Left colon (tissue), 2 donors: Measurements from ENCODE around the gene SLC25A39. TPM values are rescaled to one million over a fixed set of nuclear protein-coding genes. Genes with fewer than 3 reads are reported as not detected.
A peak's percentile ranks its signal among the peaks of the same experiment; 100 is the strongest.
"Not testable (repeated sequence)": the region's sequence is repeated elsewhere in the genome, so short reads cannot be mapped to it uniquely, and the experiment has no call there.

ENCODE experiments used
- ATAC-seq: fragments of 200-7000 bp; cut with Tn5 transposase; one replicate; pipeline ENCODE4 v1.9.1; 2020; ENCODE audit warnings: mild to moderate bottlenecking, moderate library complexity
- DNase-seq, 2 donors: peaks; one replicate each; pipeline ENCODE4 v3.0.0-alpha.2; 2020
- intact Hi-C, 2 donors: fragments of 100-400 bp; cut with DNase I in 1 of 2; cut with micrococcal nuclease in 1 of 2; formaldehyde crosslinking; loops; one replicate each; pipeline versions ENCODE4 v1.11.2 to v1.14.0; 2022; cut with DNase I, micrococcal nuclease
- total RNA-seq, 2 donors: library from RNA; stranded (reverse); fragmentation: NEBNext Ultra II Directional; extraction: Animal tissue kit (Norgen Biotek cat#: 25700); gene quantifications; one replicate each; pipeline ENCODE4 v1.2.1, GENCODE V29; 2021
- donor health status: DM: no; HTN: no; CAD: no.
- donor health status: DM: yes; HTN: yes; CAD: no.

The SLC25A39 gene
- total RNA-seq, 2 donors from 2014 or later = 137 to 148 TPM

DNA sequence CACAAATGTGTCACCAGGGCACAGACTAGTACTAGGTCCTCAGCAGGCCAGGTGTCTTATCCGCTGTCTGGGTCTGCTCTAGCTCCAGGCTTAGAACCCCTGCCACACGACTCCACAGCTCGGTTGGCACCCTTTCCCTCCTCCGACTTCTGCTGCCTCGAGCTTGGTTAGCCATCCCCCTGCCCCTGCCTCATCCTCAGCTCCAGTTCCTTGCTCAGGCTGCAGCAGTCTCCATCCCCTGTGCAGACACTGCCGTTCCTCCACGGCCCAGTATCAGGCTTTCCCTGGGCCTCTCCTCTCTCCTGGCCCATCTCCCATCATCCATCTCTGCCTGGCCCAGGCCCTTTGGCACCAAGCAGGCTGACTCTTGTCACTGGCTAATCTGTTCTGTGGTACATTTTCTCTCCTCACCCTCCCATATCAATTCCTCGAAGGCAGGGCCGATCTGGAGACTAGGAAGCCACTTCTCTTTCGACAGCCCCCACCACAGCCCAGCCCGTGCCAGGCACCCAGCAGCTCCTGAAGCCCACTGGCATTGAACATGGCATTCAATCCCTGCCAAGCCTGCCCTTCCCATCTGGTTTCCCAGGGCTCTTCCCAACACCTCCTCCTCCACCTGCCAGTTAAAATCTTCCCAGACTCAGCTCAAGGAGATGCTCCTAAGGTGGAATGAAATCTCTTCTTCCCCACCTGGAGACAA is 19.0 kb upstream of the SLC25A39 start:
- no peak for ATAC-seq
- no peak for DNase-seq
- intact Hi-C loops = no loop called here

- DNase-seq, intact Hi-C loops, ATAC-seq: not testable (repeated sequence)
Observed at GRCh38 chr17:44340553-44340952, 15.9 kb upstream of the SLC25A39 start.

- intact Hi-C loops = no loop called here
- no peak for ATAC-seq
Observed at GRCh38 chr17:44338702-44339101, 14.1 kb upstream of the SLC25A39 start.

GRCh38 chr17:44335968-44336367 is 11.3 kb upstream of the SLC25A39 start:
- ATAC-seq = no peak

More at GRCh38 chr17:44338702-44339101, 14.1 kb upstream of the SLC25A39 start:
- DNase-seq = no peak

GRCh38 chr17:44335564-44335963 is 10.9 kb upstream of the SLC25A39 start:
- no peak for ATAC-seq

More at GRCh38 chr17:44335968-44336367, 11.3 kb upstream of the SLC25A39 start:
- intact Hi-C loops = no loop called here
- DNase-seq = no peak

GRCh38 chr17:44334727-44335126 is 10.1 kb upstream of the SLC25A39 start:
- intact Hi-C loops = loop anchor here in 1 of 2 donors (5.0 kb wide), 1 partner anchor 122 kb away; no protein-coding TSS in a partner anchor
- ATAC-seq (no peak), DNase-seq (no peak)

More at GRCh38 chr17:44335564-44335963, 10.9 kb upstream of the SLC25A39 start:
- DNase-seq = no peak
- intact Hi-C loops = no loop called here

DNA sequence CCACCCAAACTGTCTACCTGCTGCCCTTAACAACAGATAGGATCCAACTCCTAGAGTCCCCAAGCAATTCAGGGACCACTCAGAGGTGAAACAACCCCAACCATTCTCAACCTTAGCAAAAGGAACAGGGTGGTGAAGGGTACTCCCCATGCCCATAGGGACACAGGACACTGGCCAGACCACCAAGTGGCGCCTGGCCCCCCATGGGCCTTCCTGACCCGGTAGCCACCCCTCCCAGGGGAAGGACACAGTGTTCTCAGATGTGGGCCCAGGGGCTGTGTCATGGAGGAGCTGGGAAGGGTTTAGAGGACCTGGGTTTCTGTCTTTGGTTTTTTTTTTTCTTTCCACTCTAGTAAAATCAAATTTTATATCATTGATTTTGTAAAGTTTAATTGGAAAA is 9.7 kb upstream of the SLC25A39 start:
- intact Hi-C loops = loop anchor here in 1 of 2 donors (5.0 kb wide), 1 partner anchor 122 kb away; no protein-coding TSS in a partner anchor
- no peak for ATAC-seq
- DNase-seq = no peak

- intact Hi-C loops = loop anchor here in 1 of 2 donors (5.0 kb wide), 1 partner anchor 121 kb away; no protein-coding TSS in a partner anchor
- peak; percentile 92 for ATAC-seq
- DNase-seq = peak in 1 of 2 donors; percentile 50
Observed at GRCh38 chr17:44333371-44333770, 8.7 kb upstream of the SLC25A39 start.

DNA sequence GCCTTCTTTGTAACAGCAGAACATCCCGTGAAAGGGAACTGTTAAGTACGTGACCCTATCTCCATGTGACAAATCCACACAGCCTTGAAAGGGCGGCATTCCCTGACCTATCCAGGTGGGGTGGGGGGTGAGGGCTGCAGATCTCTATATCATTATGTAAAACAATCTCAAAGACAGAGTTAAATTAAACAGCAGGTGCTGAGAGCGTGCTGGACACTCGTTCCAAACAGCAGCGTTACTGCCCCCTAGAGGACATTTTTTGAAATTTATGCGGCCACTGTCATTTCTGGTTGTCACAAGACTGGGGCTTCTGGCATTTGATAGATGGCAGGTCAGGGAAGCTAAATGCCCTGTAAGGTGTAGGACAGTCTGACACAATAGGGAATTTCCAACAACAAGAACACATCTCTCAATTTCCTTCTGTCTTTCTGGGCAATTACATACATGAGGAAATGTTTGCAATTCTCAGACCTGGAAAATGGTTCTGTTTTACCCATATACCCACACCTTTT is 6.7 kb upstream of the SLC25A39 start:
- peak; percentile 38 for ATAC-seq
- intact Hi-C loops = loop anchor here in 1 of 2 donors (5.0 kb wide), 1 partner anchor 119 kb away; no protein-coding TSS in a partner anchor
- peak; percentile 63 to 75 for DNase-seq

DNA sequence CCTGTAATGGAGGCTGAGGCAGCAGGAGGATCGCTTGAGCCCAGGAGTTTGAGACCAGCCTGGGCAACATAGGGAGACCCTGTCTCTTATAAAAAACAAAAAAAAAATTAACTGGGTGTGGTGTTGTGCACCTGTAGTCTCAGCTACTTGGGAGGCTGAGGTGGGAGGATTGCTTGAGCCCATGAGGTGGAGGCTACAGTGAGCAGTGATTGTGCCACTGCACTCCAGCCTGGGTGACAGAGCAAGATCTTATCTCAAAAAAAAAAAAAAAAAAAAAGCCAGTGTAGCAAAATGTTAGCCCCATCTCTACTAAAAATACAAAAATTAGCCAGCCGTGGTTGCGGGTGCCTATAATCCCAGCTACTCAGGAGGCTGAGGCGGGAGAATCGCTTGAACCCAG is 5.6 kb upstream of the SLC25A39 start:
- intact Hi-C loops = loop anchor here in 1 of 2 donors (5.0 kb wide), 1 partner anchor 118 kb away; no protein-coding TSS in a partner anchor
- DNase-seq, ATAC-seq: not testable (repeated sequence)

- DNase-seq, ATAC-seq: not testable (repeated sequence)
- intact Hi-C loops = loop anchor here in 1 of 2 donors (5.0 kb wide), 1 partner anchor 107 kb away; no protein-coding TSS in a partner anchor
Observed at GRCh38 chr17:44329516-44329915, 4.9 kb upstream of the SLC25A39 start.

GRCh38 chr17:44327715-44328449 is 3.3 kb upstream of the SLC25A39 start:
- ATAC-seq = no peak
- intact Hi-C loops = loop anchor here in 1 of 2 donors (5.0 kb wide), 1 partner anchor 106 kb away; no protein-coding TSS in a partner anchor
- DNase-seq = no peak

DNA sequence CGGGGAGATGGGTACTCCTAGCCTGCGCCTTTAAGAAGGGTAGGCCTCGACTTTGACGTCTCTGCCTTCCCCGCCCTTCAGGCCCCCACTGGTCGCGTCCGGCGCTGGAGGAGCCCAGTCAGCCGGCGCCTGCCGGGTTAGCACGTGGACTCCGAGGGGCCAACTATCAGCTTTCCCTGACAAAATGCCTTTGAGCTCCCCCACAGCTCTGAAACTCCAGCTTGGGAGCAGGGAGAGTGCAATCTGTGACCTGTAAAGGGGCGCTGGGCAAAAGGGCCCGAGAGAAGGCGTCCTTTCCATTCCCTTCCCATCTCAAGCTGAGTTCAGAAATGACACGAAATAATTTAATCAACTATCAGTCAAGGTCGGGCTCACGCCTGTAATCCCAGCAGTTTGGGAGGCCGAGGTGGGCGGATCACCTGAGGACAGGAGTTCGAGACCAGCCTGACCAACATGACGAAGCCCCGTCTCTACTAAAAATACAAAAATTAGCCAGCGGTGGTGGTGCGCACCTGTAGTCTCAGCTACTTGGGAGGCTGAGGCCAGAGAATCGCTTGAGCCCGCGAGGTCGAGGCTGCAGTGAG is 2.3 kb upstream of the SLC25A39 start:
- intact Hi-C loops = loop anchor here in 1 of 2 donors (5.0 kb wide), 1 partner anchor 105 kb away; no protein-coding TSS in a partner anchor
- peak; percentile 95 to 98 for DNase-seq
- peak; percentile 71 for ATAC-seq

GRCh38 chr17:44324092-44324570 is 492 bp downstream of the SLC25A39 start:
- ATAC-seq = peak; percentile 27

GRCh38 chr17:44323359-44324091 is 1.1 kb downstream of the SLC25A39 start:
- ATAC-seq (peak; percentile 1), DNase-seq (peak in 1 of 2 donors; percentile 40)
- intact Hi-C loops = loop anchor here in 1 of 2 donors (5.0 kb wide), 1 partner anchor 111 kb away; no protein-coding TSS in a partner anchor

More at GRCh38 chr17:44324092-44324570, 492 bp downstream of the SLC25A39 start:
- intact Hi-C loops = loop anchor here in 1 of 2 donors (5.0 kb wide), 1 partner anchor 112 kb away; no protein-coding TSS in a partner anchor
- peak in 1 of 2 donors; percentile 54 for DNase-seq

DNA sequence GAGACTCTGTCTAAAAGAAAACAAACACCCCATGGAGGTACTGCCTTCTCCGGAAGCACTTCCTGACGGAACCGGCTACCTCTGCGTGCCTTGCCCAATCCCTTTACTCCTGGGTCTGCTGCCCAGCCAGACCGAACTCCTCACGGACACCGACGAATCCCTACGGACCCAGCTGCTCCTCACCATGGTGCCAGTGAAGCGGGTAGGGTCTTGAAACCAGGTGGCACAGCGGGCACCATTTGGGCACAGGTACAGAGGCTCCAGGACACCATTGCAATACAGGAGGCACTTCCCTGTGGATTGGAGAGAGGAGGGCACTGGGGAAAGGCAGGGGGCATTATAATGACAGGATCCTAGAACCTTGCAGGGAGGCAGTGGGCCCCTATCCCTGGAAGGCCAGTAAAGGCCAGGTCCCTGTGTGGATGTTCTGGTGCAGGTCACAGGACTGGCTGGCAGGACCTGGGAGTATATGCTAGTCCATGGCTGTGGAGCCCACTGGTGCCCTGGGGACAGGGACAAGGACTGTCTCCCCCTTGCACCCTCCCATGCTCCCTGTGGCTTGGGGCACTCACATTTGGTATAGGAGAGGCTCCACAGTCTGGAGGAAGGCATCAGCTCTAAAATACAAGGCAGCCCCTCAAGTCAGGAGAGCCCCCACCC is 2.3 kb downstream of the SLC25A39 start:
- intact Hi-C loops = loop anchor here in 1 of 2 donors (5.0 kb wide), 1 partner anchor 110 kb away; no protein-coding TSS in a partner anchor
- ATAC-seq (no peak), DNase-seq (no peak)
